MCF 10A (cell line): ENCODE measurements around the gene SCARB1. TPM values are rescaled to one million over a fixed set of nuclear protein-coding genes. Genes with fewer than 3 reads are reported as not detected.

ENCODE experiments used
- BruUV-seq: library from RNA; stranded (reverse); fragments of 400-500 nt; replicated peaks from 2 replicates; lab custom pipeline; 2021; lab: Mats Ljungman, UMichigan
- CTCF ChIA-PET: fragments of 300-600 bp; sonication (Branson Sonifier 250); formaldehyde crosslinking; extraction: SDS; loops from one replicate; lab custom pipeline; 2021; ENCODE audit warnings: antibody characterized with exemption, inconsistent platforms; lab: Yijun Ruan, JAX
- POLR2A ChIA-PET: fragments of 300-600, 350-650 bp; sonication (Branson Sonifier 250); formaldehyde crosslinking; extraction: SDS; loops from one replicate; lab custom pipeline; 2020; ENCODE audit warnings: antibody characterized with exemption, inconsistent platforms; lab: Yijun Ruan, JAX
- DNase-seq: peaks from one replicate; pipeline ENCODE4 v3.0.0-alpha.2; 2018; ENCODE audit not compliant: unreplicated experiment
- H3K27ac Mint-ChIP-seq: one replicate; pipeline ENCODE4 v1.8.0; 2022; ENCODE audit warnings: mild to moderate bottlenecking, low read depth, mixed read lengths; ENCODE audit not compliant: unreplicated experiment
- H3K27me3 Mint-ChIP-seq: one replicate; pipeline ENCODE4 v1.8.0; 2022; ENCODE audit warnings: mixed read lengths; ENCODE audit not compliant: insufficient read depth, unreplicated experiment
- H3K36me3 Mint-ChIP-seq: one replicate; pipeline ENCODE4 v1.8.0; 2022; ENCODE audit warnings: mild to moderate bottlenecking, moderate library complexity, mixed read lengths; ENCODE audit not compliant: insufficient read depth, unreplicated experiment
- H3K4me1 Mint-ChIP-seq: one replicate; pipeline ENCODE4 v1.8.0; 2022; ENCODE audit warnings: mixed read lengths; ENCODE audit not compliant: insufficient read depth, unreplicated experiment
- H3K4me3 Mint-ChIP-seq: one replicate; pipeline ENCODE4 v1.8.0; 2022; ENCODE audit warnings: mild to moderate bottlenecking, moderate library complexity, mixed read lengths; ENCODE audit not compliant: unreplicated experiment
- H3K9me3 Mint-ChIP-seq: one replicate; pipeline ENCODE4 v1.8.0; 2022; ENCODE audit warnings: mixed read lengths; ENCODE audit not compliant: unreplicated experiment
- CTCF ChIP-seq: fragments of 200-600 bp; IDR thresholded peaks from one replicate; pipeline ENCODE4 v1.8.0; 2022; ENCODE audit warnings: antibody characterized with exemption, mild to moderate bottlenecking; ENCODE audit not compliant: unreplicated experiment
- intact Hi-C: fragments of 100-400 bp; cut with micrococcal nuclease; formaldehyde crosslinking; loops from 2 replicates; pipeline ENCODE4 v1.14.1; 2022
- total RNA-seq: library from RNA; stranded (reverse); gene quantifications from 2 replicates; pipeline ENCODE4 v1.2.3, GENCODE V29; 2022

The SCARB1 gene
- total RNA-seq, 1 experiment from 2014 or later = 71.0 TPM

DNA sequence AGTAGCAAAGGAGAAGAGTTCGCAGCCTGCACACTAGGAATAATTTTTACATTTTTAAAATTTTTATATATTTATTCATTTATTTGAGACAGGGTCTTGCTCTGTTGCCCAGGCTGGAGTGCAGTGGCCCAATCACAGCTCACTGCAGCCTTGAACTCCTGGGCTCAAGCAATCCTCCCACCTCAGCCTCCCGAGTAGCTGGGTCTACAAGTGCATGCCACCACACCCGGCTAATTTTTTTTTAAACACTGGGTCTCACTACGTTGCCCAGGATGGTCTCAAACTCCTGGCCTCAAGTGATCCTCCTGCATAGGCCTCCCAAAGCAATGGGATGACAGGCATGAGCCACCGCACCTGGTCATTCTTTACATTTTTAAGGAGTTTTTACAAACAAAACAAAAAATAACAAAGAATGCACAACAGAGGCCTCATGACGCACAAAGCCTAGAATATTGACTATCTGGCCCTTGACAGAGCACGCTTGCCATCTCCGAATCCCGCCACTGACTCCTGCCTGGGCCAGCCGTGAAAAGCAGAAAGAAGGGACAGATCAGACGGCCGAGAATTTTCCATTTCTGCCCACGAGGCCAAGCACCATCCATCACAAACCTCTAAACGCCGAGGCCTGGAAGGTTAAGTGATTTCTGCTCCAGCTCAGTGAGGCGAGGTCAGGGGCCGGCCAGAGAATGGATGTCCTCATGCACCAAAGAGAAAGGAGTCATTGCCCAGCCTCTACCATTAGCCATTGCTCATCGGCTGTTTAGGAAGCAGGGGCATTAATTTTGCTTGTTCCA, 120.0 kb downstream of the SCARB1 start:
- Mint-ChIP-seq H3K27me3 (no peaks in the 10 kb centered on the region), H3K4me1 (peaks cover 42% of the 10 kb centered on the region)
- POLR2A ChIA-PET = interaction anchor here (0.7 kb wide), 1 partner anchor 235 kb away, joined by 3 read pairs; no protein-coding TSS in a partner anchor

GRCh38 chr12:124742678-124743077, 121.0 kb downstream of the SCARB1 start:
- ChIA-PET CTCF (interaction anchor here (0.6 to 1.5 kb wide), 3 partner anchors 14 to 173 kb away, joined by 3 read pairs; no protein-coding TSS in a partner anchor), POLR2A (no interaction called here)
- TF ChIP-seq CTCF = no peak
- no peak overlapping the region for H3K27ac Mint-ChIP-seq
- no peaks in the 10 kb centered on the region for H3K9me3 Mint-ChIP-seq
- DNase-seq = no peak
- H3K4me3 Mint-ChIP-seq = no peak overlapping the region
- peaks cover 36% of the 10 kb centered on the region for H3K4me1 Mint-ChIP-seq
- no TSS peak for BruUV-seq
- H3K36me3 Mint-ChIP-seq = no peaks in the 10 kb centered on the region
- intact Hi-C loops = no loop called here
- no peaks in the 10 kb centered on the region for H3K27me3 Mint-ChIP-seq

More for the DNA sequence above, 120.0 kb downstream of the SCARB1 start:
- intact Hi-C loops = no loop called here
- no peak for TF ChIP-seq CTCF
- BruUV-seq = no TSS peak
- CTCF ChIA-PET = interaction anchor here (0.6 to 1.5 kb wide), 5 partner anchors 15 to 174 kb away, joined by 3 to 4 read pairs (median 3); no protein-coding TSS in a partner anchor
- Mint-ChIP-seq H3K9me3 (no peaks in the 10 kb centered on the region), H3K36me3 (no peaks in the 10 kb centered on the region), H3K4me3 (no peak overlapping the region), H3K27ac (no peak overlapping the region)
- DNase-seq = no peak

GRCh38 chr12:124742111-124742510, 121.6 kb downstream of the SCARB1 start:
- Mint-ChIP-seq H3K9me3 (no peaks in the 10 kb centered on the region), H3K27ac (no peak overlapping the region), H3K4me3 (no peak overlapping the region), H3K36me3 (no peaks in the 10 kb centered on the region), H3K27me3 (no peaks in the 10 kb centered on the region), H3K4me1 (peaks cover 30% of the 10 kb centered on the region)
- no peak for DNase-seq
- POLR2A ChIA-PET = no interaction called here
- no peak for TF ChIP-seq CTCF
- BruUV-seq = no TSS peak
- CTCF ChIA-PET = interaction anchor here (0.6 to 1.7 kb wide), 3 partner anchors 8 to 27 kb away, joined by 3 to 6 read pairs (median 3); no protein-coding TSS in a partner anchor
- intact Hi-C loops = no loop called here

GRCh38 chr12:124741211-124741610, 122.5 kb downstream of the SCARB1 start:
- H3K4me3 Mint-ChIP-seq = no peak overlapping the region
- no TSS peak for BruUV-seq
- TF ChIP-seq CTCF = no peak
- POLR2A ChIA-PET = interaction anchor here (0.5 to 1.7 kb wide), 7 partner anchors 12 to 1376 kb away, joined by 3 to 8 read pairs (median 4); no protein-coding TSS in a partner anchor
- H3K27ac Mint-ChIP-seq = no peak overlapping the region
- CTCF ChIA-PET = interaction anchor here (0.7 to 1.7 kb wide), 12 partner anchors 9 to 704 kb away, joined by 3 to 13 read pairs (median 3); no protein-coding TSS in a partner anchor
- H3K27me3 Mint-ChIP-seq = no peaks in the 10 kb centered on the region
- no peaks in the 10 kb centered on the region for H3K9me3 Mint-ChIP-seq
- intact Hi-C loops = loop anchor here (1.0 kb wide), 1 partner anchor 26 kb away; no protein-coding TSS in a partner anchor
- H3K36me3 Mint-ChIP-seq = no peaks in the 10 kb centered on the region
- H3K4me1 Mint-ChIP-seq = peaks cover 24% of the 10 kb centered on the region
- DNase-seq = no peak
